Ascending aorta (tissue), 2 donors: ENCODE measurements around the gene PUDP. TPM values are rescaled to one million over a fixed set of nuclear protein-coding genes. Genes with fewer than 3 reads are reported as not detected.

Experiments
- DNase-seq, 2 donors: peaks; one replicate each; pipeline ENCODE4 v3.0.0-alpha.2; 2019; ENCODE audit warnings: low spot score in 2 of 2
- H3K27ac ChIP-seq, 2 donors: fragments of 200-600 bp; sonication (generic); one replicate each; pipeline ENCODE4 v1.5.1; 2016 to 2017; ENCODE audit warnings: mild to moderate bottlenecking in 1 of 2
- H3K27me3 ChIP-seq: fragments of 200-600 bp; sonication (generic); one replicate; pipeline ENCODE4 v1.5.1; 2017
- H3K36me3 ChIP-seq, 2 donors: fragments of 200-600 bp; sonication (generic); one replicate each; pipeline ENCODE4 v1.5.1; 2016
- H3K4me1 ChIP-seq, 2 donors: fragments of 200-600 bp; sonication (generic); one replicate each; pipeline ENCODE4 v1.5.1; 2016 to 2017; ENCODE audit warnings: mild to moderate bottlenecking in 1 of 2
- H3K4me3 ChIP-seq, 2 donors: fragments of 200-600 bp; sonication (generic); one replicate each; pipeline ENCODE4 v1.5.1; 2016 to 2017; ENCODE audit warnings: mild to moderate bottlenecking in 1 of 2
- H3K9me3 ChIP-seq, 2 donors: fragments of 200-600 bp; sonication (generic); one replicate each; pipeline ENCODE4 v1.5.1; 2016
- CTCF ChIP-seq, 3 experiments: fragments of 200-600 bp in 2 of 3; fragments of 450-650 bp in 1 of 3; sonication (generic) in 2 of 3; IDR thresholded peaks; one replicate each; pipeline ENCODE4 v1.5.1; 2016 to 2019; ENCODE audit warnings: antibody characterized with exemption in 3 of 3, mild to moderate bottlenecking in 1 of 3, moderate library complexity in 1 of 3
- intact Hi-C: fragments of 100-400 bp; cut with DNase I; formaldehyde crosslinking; loops from one replicate; pipeline ENCODE4 v1.15.1; 2023
- total RNA-seq: library from RNA; depleted of rRNA; stranded (reverse); fragments of >200 nt; gene quantifications from one replicate; pipeline ENCODE4 v1.1.0, GENCODE V29; 2016

PUDP gene
- total RNA-seq, 1 donor from 2014 or later: 1.7 TPM

GRCh38 chrX:7143076-7143475 lies 4.9 kb downstream of the PUDP start:
- Histone ChIP-seq H3K27me3 (no peaks in the 10 kb centered on the region), H3K27ac (no peak overlapping the region), H3K36me3 (no peaks in the 10 kb centered on the region), H3K4me3 (no peak overlapping the region), H3K9me3 (no peaks in the 10 kb centered on the region), H3K4me1 (peaks cover 0 to 7% of the 10 kb centered on the region in 2 donors)
- intact Hi-C loops: no loop called here
- DNase-seq: no peak
- TF ChIP-seq CTCF (IDR thresholded peaks at IDR 0.05): no peak

GRCh38 chrX:7139202-7140081 lies 8.5 kb downstream of the PUDP start:
- H3K4me3 ChIP-seq: no peak overlapping the region
- no peaks in the 10 kb centered on the region for H3K27me3 ChIP-seq
- H3K9me3 ChIP-seq: no peaks in the 10 kb centered on the region
- DNase-seq: no peak
- TF ChIP-seq CTCF (IDR thresholded peaks at IDR 0.05): no peak
- no peak overlapping the region for H3K27ac ChIP-seq
- H3K4me1 ChIP-seq: no peaks in the 10 kb centered on the region
- no peaks in the 10 kb centered on the region for H3K36me3 ChIP-seq
- intact Hi-C loops: no loop called here

GRCh38 chrX:7134981-7135380 lies 13.0 kb downstream of the PUDP start:
- Histone ChIP-seq H3K4me3 (no peak overlapping the region), H3K27ac (no peak overlapping the region), H3K27me3 (no peaks in the 10 kb centered on the region), H3K4me1 (no peaks in the 10 kb centered on the region), H3K36me3 (no peaks in the 10 kb centered on the region), H3K9me3 (no peaks in the 10 kb centered on the region)
- intact Hi-C loops: no loop called here
- no peak for TF ChIP-seq CTCF (IDR thresholded peaks at IDR 0.05)
- no peak for DNase-seq

GRCh38 chrX:7133050-7133440 lies 14.9 kb downstream of the PUDP start:
- no peak for TF ChIP-seq CTCF (IDR thresholded peaks at IDR 0.05)
- no peak for DNase-seq
- H3K27ac ChIP-seq: no peak overlapping the region
- H3K27me3 ChIP-seq: no peaks in the 10 kb centered on the region
- H3K9me3 ChIP-seq: no peaks in the 10 kb centered on the region
- H3K36me3 ChIP-seq: no peaks in the 10 kb centered on the region
- intact Hi-C loops: no loop called here
- no peaks in the 10 kb centered on the region for H3K4me1 ChIP-seq
- H3K4me3 ChIP-seq: no peak overlapping the region

- Histone ChIP-seq H3K4me3 (no peak overlapping the region), H3K4me1 (no peaks in the 10 kb centered on the region), H3K36me3 (no peaks in the 10 kb centered on the region), H3K27ac (no peak overlapping the region), H3K27me3 (no peaks in the 10 kb centered on the region), H3K9me3 (no peaks in the 10 kb centered on the region)
- TF ChIP-seq CTCF (IDR thresholded peaks at IDR 0.05): no peak
- no peak for DNase-seq
- intact Hi-C loops: no loop called here
These were observed 15.5 kb downstream of the PUDP start for GRCh38 chrX:7132335-7133049.
